Ishikawa (cell line): ENCODE results near the gene RYR1.

Source experiments
- CREB1 ChIP-seq: IDR thresholded peaks from 2 replicates; pipeline ENCODE4 v1.6.1; 2012; ENCODE audit warnings: low read depth
- REST ChIP-seq: IDR thresholded peaks from 2 replicates; pipeline ENCODE4 v1.6.1; 2012; ENCODE audit warnings: low read depth, mild to moderate bottlenecking
- TEAD4 ChIP-seq: IDR thresholded peaks from 2 replicates; pipeline ENCODE4 v1.6.1; 2012
- YY1 ChIP-seq: IDR thresholded peaks from 2 replicates; pipeline ENCODE4 v1.6.1; 2012; ENCODE audit warnings: low read depth
- TF ChIP-seq, protein P1 (sequence below): IDR thresholded peaks from 2 replicates; pipeline ENCODE4 v1.6.1; 2012

DNA sequence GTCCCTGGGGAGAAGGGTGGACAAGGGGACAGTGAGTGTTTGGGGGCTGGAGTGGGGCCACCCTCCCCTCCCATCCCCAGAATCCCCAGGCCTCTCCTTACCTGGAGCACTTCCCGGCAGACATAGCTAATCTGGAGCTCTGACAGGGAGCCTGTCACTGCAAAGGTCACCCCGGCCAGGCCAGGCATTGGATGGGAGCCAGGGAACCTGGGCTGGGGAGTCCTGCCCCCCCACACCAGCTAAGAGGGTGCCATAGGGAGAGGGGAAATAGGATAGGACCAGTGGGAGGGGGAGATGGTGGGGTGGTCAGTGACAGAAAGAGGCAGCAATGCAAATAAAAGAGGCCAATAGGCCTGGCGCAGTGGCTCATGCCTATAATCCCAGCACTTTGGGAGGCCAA lies 180.8 kb downstream of the RYR1 start:
- TF ChIP-seq REST (no peak), TEAD4 (no peak), CREB1 (no peak), YY1 (no peak)
- TF ChIP-seq, protein P1, sequence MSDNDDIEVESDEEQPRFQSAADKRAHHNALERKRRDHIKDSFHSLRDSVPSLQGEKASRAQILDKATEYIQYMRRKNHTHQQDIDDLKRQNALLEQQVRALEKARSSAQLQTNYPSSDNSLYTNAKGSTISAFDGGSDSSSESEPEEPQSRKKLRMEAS, result no peak
